GM23338 (cell line): ENCODE measurements around the gene PARVA. TPM values are rescaled to one million over a fixed set of nuclear protein-coding genes. Genes with fewer than 3 reads are reported as not detected.

Source experiments
- ATAC-seq: fragments of 200-7000 bp; cut with Tn5 transposase; 3 replicates; pipeline ENCODE4 v1.9.1; 2020
- DNase-seq: peaks from one replicate; pipeline ENCODE4 v3.0.0-alpha.2; 2015; ENCODE audit warnings: low spot score
- H2AFZ ChIP-seq: fragments of 200-600 bp; sonication (generic); 2 replicates; pipeline ENCODE4 v1.8.0; 2016; ENCODE audit warnings: antibody characterized with exemption, mild to moderate bottlenecking, moderate library complexity
- H3F3A ChIP-seq: fragments of 200-600 bp; sonication (generic); replicated peaks from 2 replicates; pipeline ENCODE4 v1.8.0; 2017; ENCODE audit warnings: antibody characterized with exemption, mixed run types, low read depth
- H3K27ac ChIP-seq: fragments of 200-600 bp; sonication (generic); 2 replicates; pipeline ENCODE4 v1.6.1; 2016; ENCODE audit warnings: low read depth
- H3K27me3 ChIP-seq: fragments of 200-600 bp; sonication (generic); 2 replicates; pipeline ENCODE4 v1.8.0; 2016; ENCODE audit warnings: mild to moderate bottlenecking, mixed run types, moderate library complexity; ENCODE audit not compliant: insufficient read depth
- H3K36me3 ChIP-seq: fragments of 200-600 bp; sonication (generic); 2 replicates; pipeline ENCODE4 v1.8.0; 2016; ENCODE audit warnings: mild to moderate bottlenecking; ENCODE audit not compliant: insufficient read depth
- H3K4me1 ChIP-seq: fragments of 200-600 bp; sonication (generic); 2 replicates; pipeline ENCODE4 v1.8.0; 2016; ENCODE audit warnings: mild to moderate bottlenecking, moderate library complexity; ENCODE audit not compliant: insufficient read depth
- H3K4me2 ChIP-seq: fragments of 200-600 bp; sonication (generic); 2 replicates; pipeline ENCODE4 v1.7.1; 2017; ENCODE audit warnings: mixed run types
- H3K4me3 ChIP-seq: fragments of 200-600 bp; sonication (generic); 2 replicates; pipeline ENCODE4 v1.6.1; 2016; ENCODE audit warnings: mixed run types
- H3K79me2 ChIP-seq: fragments of 200-600 bp; sonication (generic); replicated peaks from 2 replicates; pipeline ENCODE4 v1.8.0; 2017; ENCODE audit warnings: mild to moderate bottlenecking; ENCODE audit not compliant: insufficient read depth
- H3K9me2 ChIP-seq: fragments of 200-600 bp; sonication (generic); 2 replicates; pipeline ENCODE4 v1.8.0; 2017; ENCODE audit not compliant: insufficient read depth
- H4K20me1 ChIP-seq: fragments of 200-600 bp; sonication (generic); replicated peaks from 2 replicates; pipeline ENCODE4 v1.8.0; 2017; ENCODE audit warnings: mild to moderate bottlenecking; ENCODE audit not compliant: insufficient read depth
- H3K27ac Mint-ChIP-seq: 2 replicates; pipeline ENCODE4 v1.8.0; 2020; ENCODE audit warnings: inconsistent platforms, mild to moderate bottlenecking, moderate library complexity, mixed read lengths
- H3K27me3 Mint-ChIP-seq: 3 replicates; pipeline ENCODE4 v1.8.0; 2022; ENCODE audit warnings: low read depth, mild to moderate bottlenecking, moderate library complexity, mixed read lengths, inconsistent platforms; ENCODE audit not compliant: insufficient read depth, poor library complexity
- H3K36me3 Mint-ChIP-seq: 3 replicates; pipeline ENCODE4 v1.8.0; 2021; ENCODE audit warnings: low read depth, mild to moderate bottlenecking, inconsistent platforms, moderate library complexity, mixed read lengths
- H3K4me1 Mint-ChIP-seq: 3 replicates; pipeline ENCODE4 v1.8.0; 2020; ENCODE audit warnings: mild to moderate bottlenecking, inconsistent platforms, mixed read lengths
- H3K4me3 Mint-ChIP-seq: 3 replicates; pipeline ENCODE4 v1.8.0; 2021; ENCODE audit warnings: moderate library complexity, mild to moderate bottlenecking, inconsistent platforms, mixed read lengths
- H3K9me3 Mint-ChIP-seq: 3 replicates; pipeline ENCODE4 v1.8.0; 2020; ENCODE audit warnings: moderate library complexity, mild to moderate bottlenecking, inconsistent platforms, mixed read lengths
- CREB1 ChIP-seq: fragments of 250-450 bp; sonication (Bioruptor Pico); IDR thresholded peaks from 2 replicates; pipeline ENCODE4 v1.5.0; 2020; ENCODE audit warnings: low read depth, mild to moderate bottlenecking, moderate library complexity
- EZH2 ChIP-seq: fragments of 200-600 bp; sonication (generic); IDR thresholded peaks from one replicate; pipeline ENCODE4 v1.8.0; 2017; ENCODE audit warnings: antibody characterized with exemption, mild to moderate bottlenecking, low read depth; ENCODE audit not compliant: unreplicated experiment
- JUNB ChIP-seq: IDR thresholded peaks from one replicate; pipeline ENCODE4 v1.6.1; 2016; ENCODE audit warnings: antibody characterized with exemption; ENCODE audit not compliant: unreplicated experiment
- NANOG ChIP-seq: IDR thresholded peaks from 2 replicates; pipeline ENCODE4 v1.6.1; 2016; ENCODE audit warnings: antibody characterized with exemption, borderline replicate concordance
- ZNF114 ChIP-seq: fragments of 250-450 bp; sonication (Bioruptor Pico); IDR thresholded peaks from 2 replicates; pipeline ENCODE4 v1.5.0; 2020; ENCODE audit warnings: mild to moderate bottlenecking, moderate library complexity
- polyA plus RNA-seq: library from polyadenylated mRNA; unstranded; fragments of >200 nt; fragmentation: Nextera tagmentation; extraction: Ambion mirVana; gene quantifications from 2 replicates; pipeline ENCODE4 v1.2.1, GENCODE V29; 2016
- total RNA-seq: library from RNA; depleted of rRNA; stranded (reverse); fragments of >200 nt; shearing (Covaris generic); gene quantifications from 2 replicates; pipeline ENCODE4 v1.2.3, GENCODE V29; 2014
- TF ChIP-seq, protein P1 (sequence below), 2 experiments: fragments of 200-600 bp in 1 of 2; sonication (generic) in 1 of 2; conservative IDR thresholded peaks; 2 replicates each; pipeline versions ENCODE4 v1.5.1 to v1.6.1; 2016 to 2017; ENCODE audit warnings: antibody characterized with exemption in 2 of 2, low read depth in 2 of 2, mild to moderate bottlenecking in 2 of 2, moderate library complexity in 1 of 2
- TF ChIP-seq, protein P2 (sequence below): IDR thresholded peaks from one replicate; pipeline ENCODE4 v1.6.1; 2018; ENCODE audit warnings: antibody characterized with exemption; ENCODE audit not compliant: unreplicated experiment
- TF ChIP-seq, protein P3 (sequence below): IDR thresholded peaks from 2 replicates; pipeline ENCODE4 v1.6.1; 2016; ENCODE audit warnings: antibody characterized with exemption

The PARVA gene
- total and polyA plus RNA-seq, 2 experiments from 2014 or later = 5.8 to 6.9 TPM

DNA sequence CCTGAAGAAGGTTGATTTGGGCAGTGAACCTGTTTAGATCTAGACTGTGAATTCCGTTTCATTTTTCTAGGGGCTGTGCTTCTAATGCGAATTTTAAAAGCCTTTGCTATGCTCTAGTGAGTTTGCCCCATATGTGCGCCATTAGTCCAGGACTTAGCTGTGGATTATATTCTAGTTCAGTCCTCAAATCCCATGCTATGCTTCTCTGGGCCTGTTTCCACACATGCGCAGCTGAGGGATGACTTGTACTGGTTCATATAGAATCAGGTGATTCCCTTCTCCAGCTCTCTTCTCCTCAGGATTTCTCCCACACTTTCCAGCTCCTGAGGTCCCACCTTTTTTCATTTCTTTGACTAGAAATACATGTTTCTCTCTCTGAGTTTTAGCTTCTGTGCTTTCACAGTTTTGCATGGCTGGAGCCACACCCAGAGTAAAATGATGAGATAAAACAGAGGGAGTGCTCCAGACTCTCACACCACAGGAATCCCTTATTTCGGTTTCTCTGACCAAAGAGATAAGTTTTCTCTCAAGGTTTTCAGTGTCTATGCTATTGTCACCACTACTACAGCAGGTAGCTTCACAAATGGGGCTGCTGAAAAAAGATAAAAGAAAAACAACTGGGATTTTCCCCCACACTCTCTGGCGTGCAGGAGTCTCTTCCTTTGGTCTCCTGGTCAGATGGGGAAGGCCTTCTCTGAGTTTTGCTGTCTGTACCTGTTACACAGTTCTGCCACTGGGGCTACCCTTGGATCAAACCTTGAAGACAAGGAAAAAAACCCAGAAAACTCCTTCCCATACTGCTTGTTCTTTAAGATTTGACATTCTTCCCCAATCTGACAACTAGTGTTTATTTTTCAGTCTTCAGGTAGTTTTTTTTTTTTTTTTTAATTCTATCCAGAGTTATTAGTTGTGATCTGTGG is 200.6 kb downstream of the PARVA start:
- H3K4me1 ChIP-seq = peaks cover 13% of the 10 kb centered on the region
- no peaks in the 10 kb centered on the region for H3K79me2 ChIP-seq
- no peak overlapping the region for H3K4me2 ChIP-seq
- H3K36me3 ChIP-seq = no peaks in the 10 kb centered on the region
- ATAC-seq (peak; percentile 96), DNase-seq (peak; percentile 60)
- no peak overlapping the region for H3K4me3 Mint-ChIP-seq
- H3K9me3 Mint-ChIP-seq = no peaks in the 10 kb centered on the region
- H3K4me3 ChIP-seq = no peak overlapping the region
- TF ChIP-seq ZNF114 (CRISPR knock-in tag) = no peak
- TF ChIP-seq, protein P1, sequence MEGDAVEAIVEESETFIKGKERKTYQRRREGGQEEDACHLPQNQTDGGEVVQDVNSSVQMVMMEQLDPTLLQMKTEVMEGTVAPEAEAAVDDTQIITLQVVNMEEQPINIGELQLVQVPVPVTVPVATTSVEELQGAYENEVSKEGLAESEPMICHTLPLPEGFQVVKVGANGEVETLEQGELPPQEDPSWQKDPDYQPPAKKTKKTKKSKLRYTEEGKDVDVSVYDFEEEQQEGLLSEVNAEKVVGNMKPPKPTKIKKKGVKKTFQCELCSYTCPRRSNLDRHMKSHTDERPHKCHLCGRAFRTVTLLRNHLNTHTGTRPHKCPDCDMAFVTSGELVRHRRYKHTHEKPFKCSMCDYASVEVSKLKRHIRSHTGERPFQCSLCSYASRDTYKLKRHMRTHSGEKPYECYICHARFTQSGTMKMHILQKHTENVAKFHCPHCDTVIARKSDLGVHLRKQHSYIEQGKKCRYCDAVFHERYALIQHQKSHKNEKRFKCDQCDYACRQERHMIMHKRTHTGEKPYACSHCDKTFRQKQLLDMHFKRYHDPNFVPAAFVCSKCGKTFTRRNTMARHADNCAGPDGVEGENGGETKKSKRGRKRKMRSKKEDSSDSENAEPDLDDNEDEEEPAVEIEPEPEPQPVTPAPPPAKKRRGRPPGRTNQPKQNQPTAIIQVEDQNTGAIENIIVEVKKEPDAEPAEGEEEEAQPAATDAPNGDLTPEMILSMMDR (conservative IDR thresholded peaks at IDR 0.05; ENCODE audit: low read depth in 2 of 2) = peak; percentile 7 to 49; a peak in 3 of 4 replicates
- peaks cover 26% of the 10 kb centered on the region for H3K4me1 Mint-ChIP-seq
- H2AFZ ChIP-seq = peak overlapping the region; percentile 77; the same call in 1 of the 2 replicates
- no peaks in the 10 kb centered on the region for H3K36me3 Mint-ChIP-seq
- H3F3A ChIP-seq = no peaks in the 10 kb centered on the region
- H3K9me2 ChIP-seq = no peaks in the 10 kb centered on the region
- H4K20me1 ChIP-seq = no peaks in the 10 kb centered on the region
- H3K27ac ChIP-seq = no peak overlapping the region
- H3K27ac Mint-ChIP-seq = no peak overlapping the region
- H3K27me3 ChIP-seq = no peaks in the 10 kb centered on the region
- peaks cover 9% of the 10 kb centered on the region for H3K27me3 Mint-ChIP-seq

DNA sequence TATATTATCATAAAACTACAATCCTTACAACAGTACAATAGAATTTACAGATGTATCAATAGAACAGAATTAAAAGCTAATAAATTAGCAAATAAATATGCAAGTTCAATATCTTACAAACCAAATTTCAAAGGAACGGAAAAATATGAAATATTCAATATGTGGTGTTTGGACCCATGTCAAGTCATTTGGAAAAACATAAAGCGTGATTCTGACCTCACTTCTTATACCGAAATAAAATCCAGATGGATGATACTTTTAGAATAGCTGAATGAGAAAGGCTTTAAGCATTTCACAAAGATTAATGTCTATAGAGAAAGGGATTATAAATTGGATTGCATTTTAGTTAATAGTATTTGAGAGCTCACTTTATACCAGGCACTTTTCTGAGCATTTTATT is 204.0 kb downstream of the PARVA start:
- H3K4me3 ChIP-seq = no peak overlapping the region
- no peaks in the 10 kb centered on the region for H3K9me3 Mint-ChIP-seq
- H2AFZ ChIP-seq = no peak overlapping the region
- H3K27ac Mint-ChIP-seq = no peak overlapping the region
- DNase-seq (no peak), ATAC-seq (no peak)
- no peaks in the 10 kb centered on the region for H3K79me2 ChIP-seq
- H3K4me1 Mint-ChIP-seq = peaks cover 25% of the 10 kb centered on the region
- no peak overlapping the region for H3K4me2 ChIP-seq
- H3K27me3 Mint-ChIP-seq = peaks cover 8% of the 10 kb centered on the region
- no peaks in the 10 kb centered on the region for H4K20me1 ChIP-seq
- H3K36me3 Mint-ChIP-seq = no peaks in the 10 kb centered on the region
- H3F3A ChIP-seq = no peaks in the 10 kb centered on the region
- H3K4me3 Mint-ChIP-seq = no peak overlapping the region
- no peaks in the 10 kb centered on the region for H3K9me2 ChIP-seq
- peaks cover 13% of the 10 kb centered on the region for H3K4me1 ChIP-seq
- H3K36me3 ChIP-seq = no peaks in the 10 kb centered on the region
- no peaks in the 10 kb centered on the region for H3K27me3 ChIP-seq
- H3K27ac ChIP-seq = no peak overlapping the region
- TF ChIP-seq JUNB = no peak
- no peak for TF ChIP-seq NANOG
- TF ChIP-seq, protein P2, sequence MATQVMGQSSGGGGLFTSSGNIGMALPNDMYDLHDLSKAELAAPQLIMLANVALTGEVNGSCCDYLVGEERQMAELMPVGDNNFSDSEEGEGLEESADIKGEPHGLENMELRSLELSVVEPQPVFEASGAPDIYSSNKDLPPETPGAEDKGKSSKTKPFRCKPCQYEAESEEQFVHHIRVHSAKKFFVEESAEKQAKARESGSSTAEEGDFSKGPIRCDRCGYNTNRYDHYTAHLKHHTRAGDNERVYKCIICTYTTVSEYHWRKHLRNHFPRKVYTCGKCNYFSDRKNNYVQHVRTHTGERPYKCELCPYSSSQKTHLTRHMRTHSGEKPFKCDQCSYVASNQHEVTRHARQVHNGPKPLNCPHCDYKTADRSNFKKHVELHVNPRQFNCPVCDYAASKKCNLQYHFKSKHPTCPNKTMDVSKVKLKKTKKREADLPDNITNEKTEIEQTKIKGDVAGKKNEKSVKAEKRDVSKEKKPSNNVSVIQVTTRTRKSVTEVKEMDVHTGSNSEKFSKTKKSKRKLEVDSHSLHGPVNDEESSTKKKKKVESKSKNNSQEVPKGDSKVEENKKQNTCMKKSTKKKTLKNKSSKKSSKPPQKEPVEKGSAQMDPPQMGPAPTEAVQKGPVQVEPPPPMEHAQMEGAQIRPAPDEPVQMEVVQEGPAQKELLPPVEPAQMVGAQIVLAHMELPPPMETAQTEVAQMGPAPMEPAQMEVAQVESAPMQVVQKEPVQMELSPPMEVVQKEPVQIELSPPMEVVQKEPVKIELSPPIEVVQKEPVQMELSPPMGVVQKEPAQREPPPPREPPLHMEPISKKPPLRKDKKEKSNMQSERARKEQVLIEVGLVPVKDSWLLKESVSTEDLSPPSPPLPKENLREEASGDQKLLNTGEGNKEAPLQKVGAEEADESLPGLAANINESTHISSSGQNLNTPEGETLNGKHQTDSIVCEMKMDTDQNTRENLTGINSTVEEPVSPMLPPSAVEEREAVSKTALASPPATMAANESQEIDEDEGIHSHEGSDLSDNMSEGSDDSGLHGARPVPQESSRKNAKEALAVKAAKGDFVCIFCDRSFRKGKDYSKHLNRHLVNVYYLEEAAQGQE = no peak
- no peak for TF ChIP-seq CREB1
- TF ChIP-seq EZH2 = no peak
- TF ChIP-seq, protein P3, sequence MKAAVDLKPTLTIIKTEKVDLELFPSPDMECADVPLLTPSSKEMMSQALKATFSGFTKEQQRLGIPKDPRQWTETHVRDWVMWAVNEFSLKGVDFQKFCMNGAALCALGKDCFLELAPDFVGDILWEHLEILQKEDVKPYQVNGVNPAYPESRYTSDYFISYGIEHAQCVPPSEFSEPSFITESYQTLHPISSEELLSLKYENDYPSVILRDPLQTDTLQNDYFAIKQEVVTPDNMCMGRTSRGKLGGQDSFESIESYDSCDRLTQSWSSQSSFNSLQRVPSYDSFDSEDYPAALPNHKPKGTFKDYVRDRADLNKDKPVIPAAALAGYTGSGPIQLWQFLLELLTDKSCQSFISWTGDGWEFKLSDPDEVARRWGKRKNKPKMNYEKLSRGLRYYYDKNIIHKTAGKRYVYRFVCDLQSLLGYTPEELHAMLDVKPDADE = no peak
- no peak for TF ChIP-seq ZNF114 (CRISPR knock-in tag)
